Cerebellar nuclear complex (tissue), 1 donor: ENCODE results near the gene OGDH.

ENCODE experiments used
- DNase-seq, 2 experiments: peaks; one replicate each; lab custom pipeline; 2025; lab: John Stamatoyannopoulos, UW

The OGDH gene

GRCh38 chr7:44736896-44737295 is 130.5 kb downstream of the OGDH start:
- no peak for DNase-seq

- DNase-seq = no peak
Observed at GRCh38 chr7:44738051-44738723, 131.8 kb downstream of the OGDH start.

- DNase-seq = no peak
Observed at GRCh38 chr7:44738876-44739665, 132.6 kb downstream of the OGDH start.

- no peak for DNase-seq
Observed at GRCh38 chr7:44740055-44740454, 133.6 kb downstream of the OGDH start.

GRCh38 chr7:44743750-44744149 is 137.3 kb downstream of the OGDH start:
- no peak for DNase-seq

- DNase-seq = peak; percentile 53 to 69
Observed at GRCh38 chr7:44748045-44748947, 141.9 kb downstream of the OGDH start, which contains the start of gene ZMIZ2. Gene ZMIZ2 (plus strand): TSS chr7:44748847. CDS start chr7:44756250, 7,403 bp downstream.

- no peak for DNase-seq
Observed at GRCh38 chr7:44748948-44749731, 142.7 kb downstream of the OGDH start.

GRCh38 chr7:44749992-44750391 is 143.6 kb downstream of the OGDH start:
- DNase-seq = no peak

- DNase-seq = no peak
Observed at GRCh38 chr7:44750424-44750823, 144.0 kb downstream of the OGDH start.

GRCh38 chr7:44750921-44751571 is 144.6 kb downstream of the OGDH start:
- no peak for DNase-seq

- DNase-seq = no peak
Observed at GRCh38 chr7:44752822-44753221, 146.4 kb downstream of the OGDH start.

- DNase-seq = no peak
Observed at GRCh38 chr7:44754802-44755697, 148.6 kb downstream of the OGDH start.

GRCh38 chr7:44755698-44756627 is 149.5 kb downstream of the OGDH start:
- DNase-seq = no peak

- no peak for DNase-seq
Observed at GRCh38 chr7:44756904-44757303, 150.5 kb downstream of the OGDH start.

GRCh38 chr7:44757311-44757710 is 150.9 kb downstream of the OGDH start:
- DNase-seq = no peak

GRCh38 chr7:44757739-44758138 is 151.3 kb downstream of the OGDH start:
- no peak for DNase-seq
